ENCODE measurements around the gene ASTN2. TPM values are rescaled to one million over a fixed set of nuclear protein-coding genes. Genes with fewer than 3 reads are reported as not detected.

ASTN2 gene
- total and polyA plus RNA-seq, 2 donors (not counting 3 experiments of a cell fraction or from before 2014, with no cell fraction given), result 1.0 to 1.9 TPM

- no peaks in the 10 kb centered on the region for H3K9me1 ChIP-seq (replicated peaks; ENCODE audit: control insufficient read depth, extremely low read depth, insufficient read depth, low read length)
- no peak overlapping the region for H2AFZ ChIP-seq (ENCODE audit: low read depth, low read length)
- no peaks in the 10 kb centered on the region for H3K27me3 ChIP-seq (ENCODE audit: control insufficient read depth in 2 of 2, insufficient read depth in 2 of 2, low read length in 2 of 2)
- H3K4me2 ChIP-seq (ENCODE audit: insufficient read depth, low read length), result no peak overlapping the region
- TF ChIP-seq CTCF (IDR thresholded peaks at IDR 0.05; ENCODE audit: extremely low read depth in 1 of 2, insufficient read depth in 1 of 2, low read depth in 1 of 2, low read length in 2 of 2) (no peak), MAX (IDR thresholded peaks at IDR 0.05; ENCODE audit: insufficient read depth, insufficient read length) (no peak), JUN (IDR thresholded peaks at IDR 0.05; ENCODE audit: borderline replicate concordance, insufficient read depth, insufficient read length, low read depth) (no peak), EZH2 (IDR thresholded peaks at IDR 0.05; ENCODE audit: borderline replicate concordance, low read depth, low read length, severe bottlenecking) (no peak), FOS (IDR thresholded peaks at IDR 0.05; ENCODE audit: borderline replicate concordance, insufficient read depth, low read length) (no peak), MYC (IDR thresholded peaks at IDR 0.05; ENCODE audit: low read depth, low read length) (no peak), POLR2AphosphoS5 (IDR thresholded peaks at IDR 0.05; ENCODE audit: insufficient read depth, low read depth, low read length) (no peak), GATA2 (IDR thresholded peaks at IDR 0.05; ENCODE audit: insufficient read depth, insufficient read length, low read depth, low read length) (no peak), POLR2A (IDR thresholded peaks at IDR 0.05; ENCODE audit: low read depth, low read length) (no peak)
- intact Hi-C loops (cut with micrococcal nuclease) (no loop called here), dilution Hi-C loops (cut with MboI; ENCODE audit: extremely low pct_ligation_motif_present, low sequenced_read_pairs) (no loop called here)
- no peak overlapping the region for H3K27ac ChIP-seq (ENCODE audit: insufficient read depth, low read depth, low read length)
- CTCF ChIA-PET, result no interaction called here
- BruUV-seq (replicated peaks), result no TSS peak
- POLR2A ChIA-PET, result no interaction called here
- H3K9ac ChIP-seq (replicated peaks; ENCODE audit: extremely low read depth, insufficient read depth, low read length), result no peak overlapping the region
- FAIRE-seq (no peak), DNase-seq (ENCODE audit: low read depth, low spot score) (no peak)
- H3K4me3 ChIP-seq (replicated peaks in 1 of 3; ENCODE audit: insufficient read depth in 1 of 3, low read depth in 1 of 3, low read length in 3 of 3), result no peak overlapping the region
- no peaks in the 10 kb centered on the region for H3K36me3 ChIP-seq (ENCODE audit: control insufficient read depth in 2 of 2, extremely low read depth in 1 of 2, insufficient read depth in 2 of 2, low read length in 2 of 2)
- H4K20me1 ChIP-seq (replicated peaks; ENCODE audit: control insufficient read depth, extremely low read depth, insufficient read depth, low read length), result no peaks in the 10 kb centered on the region
- no peaks in the 10 kb centered on the region for H3K79me2 ChIP-seq (ENCODE audit: control insufficient read depth, insufficient read depth, low read length)
- peaks cover 2% of the 10 kb centered on the region for H3K9me3 ChIP-seq (replicated peaks; ENCODE audit: control insufficient read depth, insufficient read depth, low read length)
- H3K4me1 ChIP-seq (ENCODE audit: control insufficient read depth, extremely low read depth, insufficient read depth, low read length), result no peaks in the 10 kb centered on the region
Measured at GRCh38 chr9:117249799-117250198, 165.1 kb downstream of the ASTN2 start.

Data from endothelial cell of umbilical vein (primary cell).